GM19463 (cell line): ENCODE results near the gene PRR14L.
A peak's percentile ranks its signal among the peaks of the same experiment; 100 is the strongest.
"Not testable (repeated sequence)": the region's sequence is repeated elsewhere in the genome, so short reads cannot be mapped to it uniquely, and the experiment has no call there.

Experiments
- ATAC-seq: cut with Tn5 transposase; IDR thresholded peaks from one replicate; pipeline ENCODE4 v1.9.1; 2021; ENCODE audit warnings: mild to moderate bottlenecking, moderate library complexity; ENCODE audit not compliant: unreplicated experiment

PRR14L gene

GRCh38 chr22:31749636-31750364, at the start of gene PRR14L:
Gene PRR14L, minus strand, starts transcription at chr22:31750132. Its CDS starts 11,272 bp downstream, at chr22:31738860.
- peak; percentile 59 for ATAC-seq

GRCh38 chr22:31799358-31799757, 49.4 kb upstream of the PRR14L start:
- not testable (repeated sequence) for ATAC-seq

- no peak for ATAC-seq
These were observed 40.3 kb upstream of the PRR14L start for GRCh38 chr22:31790240-31790639.

- ATAC-seq, result no peak
These were observed 39.9 kb upstream of the PRR14L start for GRCh38 chr22:31789803-31790202.

DNA sequence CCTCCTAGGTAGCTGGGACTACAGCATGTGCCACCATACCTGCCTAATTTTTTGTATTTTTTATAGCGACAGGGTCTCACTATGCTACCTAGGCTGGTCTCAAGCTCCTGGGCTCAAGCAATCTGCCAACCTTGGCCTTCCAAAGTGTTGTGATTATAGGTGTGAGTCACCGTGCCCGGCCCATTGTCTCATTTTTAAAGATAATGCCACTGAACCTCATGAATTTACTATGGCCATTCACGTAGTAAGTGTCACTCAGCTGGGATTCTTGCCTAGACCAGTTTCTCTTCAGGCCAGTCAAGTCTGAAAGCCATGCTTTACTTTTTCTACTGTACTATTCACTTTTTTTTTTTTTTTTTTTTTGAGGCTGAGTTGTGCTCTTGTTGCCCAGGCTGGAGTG, 26.3 kb upstream of the PRR14L start:
- no peak for ATAC-seq

DNA sequence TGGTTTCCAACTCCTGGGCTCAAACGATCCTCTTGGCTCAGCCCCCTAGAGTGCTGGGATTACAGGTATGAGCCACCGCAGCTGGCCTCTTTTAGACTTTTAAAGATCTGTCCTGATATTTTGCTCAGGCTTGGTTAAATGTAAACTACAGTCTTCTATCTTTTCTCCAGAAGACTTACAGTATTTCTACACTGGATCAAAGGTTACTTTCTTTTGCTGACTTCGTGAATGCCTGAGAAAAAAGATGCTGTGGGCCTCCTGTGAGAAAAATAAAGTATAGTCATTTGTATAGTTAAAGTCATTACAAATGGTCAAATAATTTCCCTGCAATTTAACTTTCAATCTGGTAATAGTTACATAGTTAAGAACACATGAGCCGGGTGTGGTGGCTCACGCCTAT, 23.5 kb upstream of the PRR14L start:
- ATAC-seq, result no peak

DNA sequence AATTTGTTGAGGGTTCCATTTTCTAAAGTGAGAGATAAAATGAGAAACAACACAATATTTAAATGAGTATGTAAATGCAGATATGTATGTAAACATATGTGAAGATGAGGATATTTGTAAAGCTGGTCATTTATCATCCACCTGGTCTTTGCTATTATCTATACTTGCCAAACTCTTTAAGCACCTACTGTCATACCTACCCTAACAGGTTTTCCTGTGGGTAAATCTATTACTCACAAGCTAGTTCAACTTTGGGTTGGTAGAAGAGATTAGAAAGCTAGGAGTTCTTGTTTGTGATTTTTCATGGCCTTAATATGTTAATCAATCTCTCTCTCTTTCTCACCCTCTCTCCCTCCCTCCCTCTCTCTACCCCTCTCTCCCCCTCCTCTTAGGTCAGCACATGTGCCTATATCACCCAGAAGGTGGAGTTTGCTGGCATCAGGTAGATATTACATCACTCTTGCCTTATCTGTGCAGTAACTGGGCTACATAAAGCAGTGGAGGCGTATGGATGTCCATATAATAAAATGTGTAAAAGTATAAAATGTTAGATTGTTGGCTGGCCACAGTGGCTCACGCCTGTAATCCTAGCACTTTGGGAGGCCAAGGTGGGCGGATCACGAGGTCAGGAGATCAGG, 18.6 kb upstream of the PRR14L start:
- no peak for ATAC-seq

GRCh38 chr22:31764785-31765184, 14.9 kb upstream of the PRR14L start:
- ATAC-seq, result no peak

DNA sequence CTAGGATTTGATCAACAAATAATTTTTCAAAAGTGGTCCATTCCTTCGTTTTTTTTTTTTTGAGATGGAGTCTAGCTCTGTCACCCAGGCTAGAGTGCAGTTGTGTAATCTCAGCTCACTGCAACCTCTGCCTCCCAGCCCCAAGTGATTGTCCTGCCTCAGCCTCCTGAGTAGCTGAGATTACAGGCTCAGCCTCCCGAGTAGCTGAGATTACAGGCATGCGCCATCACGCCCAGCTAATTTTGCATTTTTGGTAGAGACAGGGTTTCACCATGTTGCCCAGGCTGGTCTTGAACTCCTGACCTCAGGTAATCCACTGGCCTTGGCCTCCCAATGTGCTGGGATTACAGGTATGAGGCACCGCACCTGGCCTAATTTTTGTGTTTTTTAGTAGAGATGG, 8.9 kb upstream of the PRR14L start:
- ATAC-seq, result not testable (repeated sequence)

DNA sequence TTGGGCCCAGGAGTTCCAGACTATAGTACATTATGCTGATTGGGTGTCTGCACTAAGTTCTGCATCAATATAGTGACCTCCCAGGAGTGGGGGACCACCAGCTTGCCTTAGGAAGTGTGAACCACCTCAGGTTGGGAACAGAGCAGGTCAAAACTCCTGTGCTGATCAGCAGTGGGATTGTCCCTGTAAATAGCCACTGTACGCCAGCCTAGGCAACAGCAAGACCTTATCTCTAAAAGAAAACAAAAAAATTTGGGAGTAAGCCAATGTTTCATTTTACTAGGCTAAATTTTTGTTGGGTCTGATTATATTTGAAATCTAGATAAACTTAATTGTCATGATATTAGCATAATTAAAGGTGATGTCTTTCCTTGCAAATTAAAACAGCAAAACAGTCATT, 7.3 kb upstream of the PRR14L start:
- ATAC-seq, result no peak

DNA sequence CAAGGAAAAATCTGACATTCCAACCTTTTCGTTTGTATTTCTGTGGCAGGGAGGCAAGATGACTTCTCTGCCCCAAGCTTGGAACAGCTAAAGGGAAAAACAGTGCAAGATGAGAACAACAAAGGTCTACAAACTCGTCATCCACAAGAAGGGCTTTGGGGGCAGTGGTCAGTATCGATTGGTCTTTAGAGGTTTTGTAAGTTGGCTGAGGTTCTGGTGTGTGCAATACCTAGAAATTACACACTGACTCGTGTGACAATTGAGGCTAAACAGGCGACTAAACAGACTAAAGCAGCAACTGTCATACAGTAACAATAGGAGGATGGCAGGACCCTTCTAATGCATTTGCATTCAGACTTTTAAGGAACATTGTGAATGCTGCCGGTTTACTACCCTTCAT, 4.9 kb upstream of the PRR14L start:
- ATAC-seq, result no peak

DNA sequence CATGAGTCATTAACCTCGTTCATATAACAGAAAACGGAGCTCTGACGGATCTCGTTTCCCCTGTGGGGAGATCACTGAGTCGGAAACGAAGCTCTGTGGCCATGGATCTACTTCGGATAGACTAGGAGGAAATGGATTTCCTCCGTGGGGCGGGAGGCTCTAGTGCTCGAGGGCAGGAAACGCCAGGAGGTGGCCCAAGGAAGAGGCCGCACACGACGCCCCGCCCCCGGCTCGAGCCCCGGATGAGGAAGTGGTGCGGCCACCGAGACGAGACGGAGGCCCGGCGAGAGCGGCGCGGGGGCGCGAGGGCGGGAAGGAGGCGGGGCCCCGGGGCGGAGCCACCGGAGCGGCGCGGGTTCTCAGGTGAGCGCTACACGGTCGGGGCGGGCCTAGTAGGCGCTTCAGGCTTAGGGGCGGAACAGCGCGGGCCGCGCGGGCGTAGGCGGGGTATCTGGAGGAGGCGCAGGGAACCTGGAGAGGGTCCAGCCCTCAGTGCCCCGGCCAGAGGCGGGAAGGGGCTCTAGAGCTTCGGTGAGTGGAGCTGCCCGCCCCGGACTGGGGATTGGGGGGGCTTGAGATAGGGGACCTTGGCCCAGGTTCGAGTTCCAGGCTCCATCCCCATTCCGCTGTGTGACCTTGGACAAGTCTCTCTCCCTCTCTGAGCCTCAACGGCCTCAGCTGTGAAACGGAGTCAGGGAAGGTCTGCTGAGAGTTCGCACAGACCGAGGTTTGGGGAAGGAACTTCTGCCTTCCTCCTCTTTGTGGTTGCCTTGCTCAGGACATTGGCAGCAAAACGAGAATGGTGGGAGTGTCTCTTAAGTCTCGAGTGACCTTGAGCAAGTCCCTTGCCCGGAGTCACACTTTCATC, 3.9 kb upstream of the PRR14L start, which contains the start of gene DEPDC5:
TSS of gene DEPDC5 (plus strand) at position 386 of the 868 bp plus-strand sequence. CDS start 903 bp downstream, outside the sequence.
- ATAC-seq, result peak; percentile 67

GRCh38 chr22:31753005-31753633, 3.2 kb upstream of the PRR14L start:
- peak; percentile 6 for ATAC-seq

DNA sequence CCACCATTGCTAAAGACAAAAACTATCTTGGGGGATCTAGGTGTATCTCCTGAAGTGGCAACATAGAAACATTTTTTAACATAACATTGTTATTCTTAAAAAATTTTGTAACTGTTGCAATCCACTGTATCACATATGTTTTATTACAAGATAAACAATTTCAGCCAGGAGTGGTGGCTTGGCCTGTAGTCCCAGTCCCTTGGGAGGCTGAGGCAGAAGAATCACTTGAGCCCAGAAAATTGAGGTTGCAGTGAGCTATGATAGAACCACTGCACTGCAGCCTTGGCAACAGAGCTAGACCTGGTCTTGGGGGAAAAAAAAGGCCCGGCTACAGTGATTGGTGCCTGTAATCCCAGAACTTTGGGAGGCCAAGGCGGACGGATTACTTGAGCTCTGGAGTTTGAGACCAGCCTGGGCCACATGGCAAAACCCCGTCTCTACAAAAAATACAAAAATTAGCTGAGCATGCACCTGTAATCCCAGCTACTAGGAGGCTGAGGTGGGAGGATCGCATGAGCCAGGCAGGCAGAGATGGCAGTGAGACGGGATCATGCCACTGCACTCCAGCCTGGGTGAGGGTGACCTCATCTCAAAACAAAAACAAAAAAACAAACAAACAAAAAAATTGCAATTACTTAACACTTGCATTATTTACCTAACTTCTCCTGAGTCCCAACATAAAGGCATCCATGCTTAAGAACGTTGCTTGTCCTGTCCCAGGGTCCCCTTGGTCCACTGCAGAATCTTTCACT, 2.3 kb upstream of the PRR14L start:
- no peak for ATAC-seq

- no peak for ATAC-seq
These were observed 693 bp upstream of the PRR14L start for GRCh38 chr22:31750365-31751284.

GRCh38 chr22:31748490-31748889, 1.4 kb downstream of the PRR14L start:
- no peak for ATAC-seq

GRCh38 chr22:31747441-31747840, 2.5 kb downstream of the PRR14L start:
- no peak for ATAC-seq

- no peak for ATAC-seq
These were observed 6.1 kb downstream of the PRR14L start for GRCh38 chr22:31743871-31744270.

DNA sequence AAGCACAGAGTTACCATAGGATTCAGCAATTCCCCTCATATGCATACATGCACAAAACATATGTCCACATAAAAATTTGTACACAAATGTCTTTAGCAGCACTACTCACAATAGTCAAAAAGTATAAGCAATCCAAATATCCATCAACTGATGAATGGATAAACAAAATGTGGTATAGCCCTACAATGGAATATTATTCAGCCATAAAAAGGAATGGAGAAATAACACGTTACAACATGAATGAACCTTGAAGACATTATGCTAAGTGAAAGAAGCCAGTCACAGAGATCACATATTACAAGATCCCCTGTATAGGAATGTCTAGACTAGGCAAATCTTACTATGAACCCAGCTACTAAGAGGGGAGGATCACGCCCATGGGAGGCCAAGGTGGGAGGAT, 7.2 kb downstream of the PRR14L start:
- no peak for ATAC-seq
